ENCODE measurements around the gene ZNF3. TPM values are rescaled to one million over a fixed set of nuclear protein-coding genes. Genes with fewer than 3 reads are reported as not detected.

ZNF3 gene
- total and polyA plus RNA-seq, 2 donors from 2014 or later = 15.8 to 30.8 TPM

GRCh38 chr7:100040575-100040974, 40.9 kb downstream of the ZNF3 start:
- no peaks in the 10 kb centered on the region for H3K4me1 ChIP-seq (ENCODE audit: control insufficient read depth in 2 of 3, insufficient read depth in 2 of 3, low read depth in 1 of 3, low read length in 3 of 3)
- no peak overlapping the region for H3K4me3 ChIP-seq (ENCODE audit: low read length in 3 of 3)
- intact Hi-C loops (cut with DNase I) = no loop called here
- peaks cover 0 to 7% (median 1%) of the 10 kb centered on the region in 3 donors for H3K36me3 ChIP-seq (ENCODE audit: control insufficient read depth in 2 of 3, insufficient read depth in 3 of 3, low read length in 3 of 3)
- no peaks in the 10 kb centered on the region for H3K9me3 ChIP-seq (ENCODE audit: control insufficient read depth in 2 of 3, insufficient read depth in 1 of 3, low read length in 3 of 3)
- TF ChIP-seq CTCF (IDR thresholded peaks at IDR 0.05; ENCODE audit: borderline replicate concordance, extremely low read depth, insufficient read depth) = no peak
- DNase-seq (peak in 1 of 5 donors; percentile 13), FAIRE-seq (no peak)
- no peak overlapping the region for H3K27ac ChIP-seq (ENCODE audit: low read depth in 2 of 2, low read length in 2 of 2)
- H3K27me3 ChIP-seq (ENCODE audit: control insufficient read depth, insufficient read depth, low read length) = no peaks in the 10 kb centered on the region
- no peak overlapping the region for H3K9ac ChIP-seq (ENCODE audit: low read length in 3 of 3)

- H3K36me3 ChIP-seq (ENCODE audit: control insufficient read depth in 2 of 3, insufficient read depth in 3 of 3, low read length in 3 of 3) = peaks cover 11 to 29% (median 14%) of the 10 kb centered on the region in 3 donors
- no peak for FAIRE-seq
- H3K4me1 ChIP-seq (ENCODE audit: control insufficient read depth in 2 of 3, insufficient read depth in 2 of 3, low read depth in 1 of 3, low read length in 3 of 3) = no peaks in the 10 kb centered on the region
- no peak overlapping the region for H3K9ac ChIP-seq (ENCODE audit: low read length in 3 of 3)
- intact Hi-C loops (cut with DNase I) = no loop called here
- no peaks in the 10 kb centered on the region for H3K9me3 ChIP-seq (ENCODE audit: control insufficient read depth in 2 of 3, insufficient read depth in 1 of 3, low read length in 3 of 3)
- TF ChIP-seq CTCF (IDR thresholded peaks at IDR 0.05; ENCODE audit: borderline replicate concordance, extremely low read depth, insufficient read depth) = no peak
- no peak for DNase-seq
- H3K27ac ChIP-seq (ENCODE audit: low read depth in 2 of 2, low read length in 2 of 2) = no peak overlapping the region
- no peak overlapping the region for H3K4me3 ChIP-seq (ENCODE audit: low read length in 3 of 3)
- H3K27me3 ChIP-seq (ENCODE audit: control insufficient read depth, insufficient read depth, low read length) = no peaks in the 10 kb centered on the region
These were observed 43.2 kb downstream of the ZNF3 start for GRCh38 chr7:100038326-100038725.

- H3K36me3 ChIP-seq (ENCODE audit: control insufficient read depth in 2 of 3, insufficient read depth in 3 of 3, low read length in 3 of 3) = peaks cover 16 to 49% (median 25%) of the 10 kb centered on the region in 3 donors
- DNase-seq = no peak
- no peaks in the 10 kb centered on the region for H3K27me3 ChIP-seq (ENCODE audit: control insufficient read depth, insufficient read depth, low read length)
- H3K4me1 ChIP-seq (ENCODE audit: control insufficient read depth in 2 of 3, insufficient read depth in 2 of 3, low read depth in 1 of 3, low read length in 3 of 3) = no peaks in the 10 kb centered on the region
- no peak overlapping the region for H3K9ac ChIP-seq (ENCODE audit: low read length in 3 of 3)
- no peaks in the 10 kb centered on the region for H3K9me3 ChIP-seq (ENCODE audit: control insufficient read depth in 2 of 3, insufficient read depth in 1 of 3, low read length in 3 of 3)
- no peak for TF ChIP-seq CTCF (IDR thresholded peaks at IDR 0.05; ENCODE audit: borderline replicate concordance, extremely low read depth, insufficient read depth)
- no peak for FAIRE-seq
- intact Hi-C loops (cut with DNase I) = no loop called here
- H3K4me3 ChIP-seq (ENCODE audit: low read length in 3 of 3) = no peak overlapping the region
- no peak overlapping the region for H3K27ac ChIP-seq (ENCODE audit: low read depth in 2 of 2, low read length in 2 of 2)
These were observed 45.6 kb downstream of the ZNF3 start for GRCh38 chr7:100035876-100036275.

GRCh38 chr7:100034871-100035510, 46.5 kb downstream of the ZNF3 start:
- Histone ChIP-seq H3K36me3 (ENCODE audit: control insufficient read depth in 2 of 3, insufficient read depth in 3 of 3, low read length in 3 of 3) (peaks cover 20 to 57% (median 33%) of the 10 kb centered on the region in 3 donors), H3K9ac (ENCODE audit: low read length in 3 of 3) (no peak overlapping the region), H3K27ac (ENCODE audit: low read depth in 2 of 2, low read length in 2 of 2) (no peak overlapping the region), H3K9me3 (ENCODE audit: control insufficient read depth in 2 of 3, insufficient read depth in 1 of 3, low read length in 3 of 3) (no peaks in the 10 kb centered on the region), H3K4me1 (ENCODE audit: control insufficient read depth in 2 of 3, insufficient read depth in 2 of 3, low read depth in 1 of 3, low read length in 3 of 3) (no peaks in the 10 kb centered on the region), H3K4me3 (ENCODE audit: low read length in 3 of 3) (no peak overlapping the region), H3K27me3 (ENCODE audit: control insufficient read depth, insufficient read depth, low read length) (no peaks in the 10 kb centered on the region)
- no peak for DNase-seq
- FAIRE-seq = no peak
- intact Hi-C loops (cut with DNase I) = no loop called here
- no peak for TF ChIP-seq CTCF (IDR thresholded peaks at IDR 0.05; ENCODE audit: borderline replicate concordance, extremely low read depth, insufficient read depth)
